ENCODE measurements around the gene JOSD2.

The JOSD2 gene

GRCh38 chr19:50557009-50557613 lies 46.1 kb upstream of the JOSD2 start:
- H3K4me2 ChIP-seq (ENCODE audit: low read length) = no peak overlapping the region
- peaks cover 4% of the 10 kb centered on the region for H3K27me3 ChIP-seq (ENCODE audit: control insufficient read depth, insufficient read depth, low read length)
- H3K4me3 ChIP-seq (ENCODE audit: low read depth, low read length) = no peak overlapping the region
- no peak for TF ChIP-seq CTCF (IDR thresholded peaks at IDR 0.05)
- H3K27ac ChIP-seq = no peak overlapping the region
- H2AFZ ChIP-seq = peak overlapping the region; percentile 74
- H3K9ac ChIP-seq = no peak overlapping the region
- H3K9me3 ChIP-seq (ENCODE audit: control insufficient read depth, low read length) = no peaks in the 10 kb centered on the region
- no peaks in the 10 kb centered on the region for H3K79me2 ChIP-seq
- peaks cover 4% of the 10 kb centered on the region for H3K4me1 ChIP-seq
- no peaks in the 10 kb centered on the region for H3K36me3 ChIP-seq (ENCODE audit: control insufficient read depth, insufficient read depth, low read length)

- Histone ChIP-seq H3K4me3 (ENCODE audit: low read depth, low read length) (peak overlapping the region; percentile 46), H3K9ac (no peak overlapping the region), H3K79me2 (no peaks in the 10 kb centered on the region), H3K36me3 (ENCODE audit: control insufficient read depth, insufficient read depth, low read length) (no peaks in the 10 kb centered on the region), H3K4me2 (ENCODE audit: low read length) (peak overlapping the region; percentile 67), H3K27me3 (ENCODE audit: control insufficient read depth, insufficient read depth, low read length) (peaks cover 4% of the 10 kb centered on the region), H3K4me1 (peaks cover 4% of the 10 kb centered on the region), H2AFZ (peak overlapping the region; percentile 74), H3K9me3 (ENCODE audit: control insufficient read depth, low read length) (no peaks in the 10 kb centered on the region), H3K27ac (no peak overlapping the region)
- peak; percentile 77 for TF ChIP-seq CTCF (IDR thresholded peaks at IDR 0.05)
These were observed 45.5 kb upstream of the JOSD2 start for GRCh38 chr19:50556282-50557008.

- peaks cover 4% of the 10 kb centered on the region for H3K27me3 ChIP-seq (ENCODE audit: control insufficient read depth, insufficient read depth, low read length)
- no peak overlapping the region for H3K4me3 ChIP-seq (ENCODE audit: low read depth, low read length)
- TF ChIP-seq CTCF (IDR thresholded peaks at IDR 0.05) = no peak
- no peaks in the 10 kb centered on the region for H3K79me2 ChIP-seq
- H3K36me3 ChIP-seq (ENCODE audit: control insufficient read depth, insufficient read depth, low read length) = no peaks in the 10 kb centered on the region
- no peak overlapping the region for H3K27ac ChIP-seq
- no peaks in the 10 kb centered on the region for H3K9me3 ChIP-seq (ENCODE audit: control insufficient read depth, low read length)
- no peak overlapping the region for H2AFZ ChIP-seq
- H3K4me1 ChIP-seq = peaks cover 4% of the 10 kb centered on the region
- no peak overlapping the region for H3K9ac ChIP-seq
- peak overlapping the region; percentile 67 for H3K4me2 ChIP-seq (ENCODE audit: low read length)
These were observed 44.7 kb upstream of the JOSD2 start for GRCh38 chr19:50555450-50556281.

- no peak for TF ChIP-seq CTCF (IDR thresholded peaks at IDR 0.05)
- Histone ChIP-seq H3K4me2 (ENCODE audit: low read length) (no peak overlapping the region), H3K36me3 (ENCODE audit: control insufficient read depth, insufficient read depth, low read length) (no peaks in the 10 kb centered on the region), H3K79me2 (no peaks in the 10 kb centered on the region), H3K9ac (no peak overlapping the region), H3K9me3 (ENCODE audit: control insufficient read depth, low read length) (no peaks in the 10 kb centered on the region), H3K27me3 (ENCODE audit: control insufficient read depth, insufficient read depth, low read length) (peaks cover 4% of the 10 kb centered on the region), H3K4me1 (peaks cover 4% of the 10 kb centered on the region), H2AFZ (no peak overlapping the region), H3K27ac (no peak overlapping the region), H3K4me3 (ENCODE audit: low read depth, low read length) (no peak overlapping the region)
These were observed 44.0 kb upstream of the JOSD2 start for GRCh38 chr19:50555033-50555432.

All from parathyroid adenoma (tissue), 2 donors.